KG1 (cell line): Measurements from ENCODE around the gene CDC42EP1.
A peak's percentile ranks its signal among the peaks of the same experiment; 100 is the strongest.
"Not testable (repeated sequence)": the region's sequence is repeated elsewhere in the genome, so short reads cannot be mapped to it uniquely, and the experiment has no call there.

ENCODE experiments used
- DNase-seq: peaks from one replicate; lab custom pipeline; 2025; lab: John Stamatoyannopoulos, UW

Gene CDC42EP1, protein sequence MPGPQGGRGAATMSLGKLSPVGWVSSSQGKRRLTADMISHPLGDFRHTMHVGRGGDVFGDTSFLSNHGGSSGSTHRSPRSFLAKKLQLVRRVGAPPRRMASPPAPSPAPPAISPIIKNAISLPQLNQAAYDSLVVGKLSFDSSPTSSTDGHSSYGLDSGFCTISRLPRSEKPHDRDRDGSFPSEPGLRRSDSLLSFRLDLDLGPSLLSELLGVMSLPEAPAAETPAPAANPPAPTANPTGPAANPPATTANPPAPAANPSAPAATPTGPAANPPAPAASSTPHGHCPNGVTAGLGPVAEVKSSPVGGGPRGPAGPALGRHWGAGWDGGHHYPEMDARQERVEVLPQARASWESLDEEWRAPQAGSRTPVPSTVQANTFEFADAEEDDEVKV

DNA sequence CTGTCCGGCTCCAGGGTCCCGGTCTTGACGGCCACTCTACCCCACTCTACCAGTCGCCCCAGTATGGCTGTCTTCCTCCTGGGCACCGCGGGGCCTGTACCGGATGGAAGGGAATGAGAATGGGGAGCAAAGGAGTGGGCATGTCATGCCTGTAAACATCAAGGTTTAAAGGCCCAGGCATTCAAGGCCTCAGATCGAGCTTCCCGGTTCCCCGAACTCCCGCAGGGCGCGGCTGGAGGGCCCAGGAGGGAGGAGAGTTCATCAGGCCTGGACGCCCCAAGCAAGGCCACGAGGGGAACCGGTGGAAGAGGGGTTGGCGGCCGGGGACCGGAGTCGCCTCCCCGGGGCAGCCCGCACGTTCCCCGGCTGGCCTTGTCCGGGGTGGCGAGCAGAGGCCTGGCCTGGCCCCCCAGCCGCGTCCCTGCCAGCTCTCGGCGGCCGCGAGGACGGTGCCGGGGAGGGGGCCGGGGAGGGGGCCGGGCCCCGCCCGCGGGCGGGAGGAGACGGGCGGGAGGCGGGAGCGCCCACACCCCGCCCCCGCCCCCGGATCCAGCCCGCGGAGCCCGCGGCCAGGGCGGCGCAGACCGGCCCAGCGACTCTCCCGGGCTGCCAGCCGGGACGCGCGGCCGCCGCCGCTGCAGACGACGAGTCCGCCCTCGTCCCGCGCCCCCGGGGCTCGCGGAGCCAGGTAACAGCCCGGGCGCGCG, at the start of gene CDC42EP1:
CDC42EP1 (plus strand) TSS at position 580 of the 707 bp plus-strand sequence. CDS start 5,870 bp downstream, outside the sequence.
- DNase-seq: no peak

DNA sequence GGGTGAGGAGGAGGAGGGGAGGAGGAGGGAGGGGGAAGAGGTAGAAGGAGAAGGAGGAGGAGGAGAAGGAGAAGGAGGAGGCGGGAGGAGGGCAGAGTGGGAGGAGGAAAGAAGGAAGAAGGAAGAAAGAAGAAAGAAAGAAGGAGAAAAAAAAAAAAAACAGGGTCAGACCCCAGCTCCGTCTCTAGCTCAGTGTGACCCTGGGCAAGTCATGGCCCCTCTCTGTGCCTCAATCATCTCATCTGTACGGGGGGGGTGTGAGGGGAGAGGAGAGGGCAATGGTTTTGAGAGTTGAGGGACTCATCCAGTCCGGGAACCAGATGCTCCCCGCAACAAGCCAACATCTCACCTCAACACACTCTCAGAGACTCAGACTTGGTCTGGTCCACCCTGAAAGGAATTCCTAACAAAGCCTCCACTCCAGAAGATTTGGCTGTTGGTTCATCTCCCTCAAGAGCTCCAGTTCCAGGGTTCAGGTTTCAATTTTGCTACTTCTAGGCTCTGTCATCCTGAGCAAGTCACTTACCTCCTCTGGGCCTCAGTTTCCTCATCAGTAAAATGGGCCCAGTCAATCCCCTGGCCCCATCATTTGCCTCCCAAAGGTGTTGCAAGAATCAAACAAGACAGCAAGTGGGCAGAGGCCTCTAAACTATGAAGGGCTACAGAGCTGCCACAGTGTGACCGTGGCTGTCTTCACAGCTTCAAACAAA, 48.7 kb upstream of the CDC42EP1 start:
- no peak for DNase-seq

DNA sequence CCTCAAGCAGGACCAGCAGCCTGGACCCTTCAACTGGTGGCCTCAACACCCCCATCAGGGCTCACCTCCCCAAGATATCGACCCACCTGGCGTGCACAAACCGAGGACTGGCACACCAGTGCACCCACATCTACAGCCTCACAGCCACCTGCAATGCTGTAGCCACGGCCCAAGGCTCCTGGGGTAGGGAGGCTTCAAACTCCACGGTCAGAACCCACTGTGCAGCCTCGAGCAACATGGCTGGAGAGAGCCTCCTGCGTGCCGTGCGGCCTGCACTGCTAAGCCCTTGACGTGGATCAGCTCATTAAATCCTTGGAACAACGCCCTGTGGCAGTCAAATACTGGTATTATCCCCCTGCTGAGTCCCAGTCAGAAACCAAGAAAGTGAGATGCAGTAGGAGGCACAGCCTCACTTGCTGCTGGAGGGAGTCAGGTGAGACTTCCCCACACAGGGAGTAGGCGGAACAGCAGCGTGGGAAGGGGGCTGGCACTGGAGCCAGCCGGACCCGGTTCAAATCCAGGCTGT, 45.7 kb upstream of the CDC42EP1 start:
- DNase-seq: no peak

DNA sequence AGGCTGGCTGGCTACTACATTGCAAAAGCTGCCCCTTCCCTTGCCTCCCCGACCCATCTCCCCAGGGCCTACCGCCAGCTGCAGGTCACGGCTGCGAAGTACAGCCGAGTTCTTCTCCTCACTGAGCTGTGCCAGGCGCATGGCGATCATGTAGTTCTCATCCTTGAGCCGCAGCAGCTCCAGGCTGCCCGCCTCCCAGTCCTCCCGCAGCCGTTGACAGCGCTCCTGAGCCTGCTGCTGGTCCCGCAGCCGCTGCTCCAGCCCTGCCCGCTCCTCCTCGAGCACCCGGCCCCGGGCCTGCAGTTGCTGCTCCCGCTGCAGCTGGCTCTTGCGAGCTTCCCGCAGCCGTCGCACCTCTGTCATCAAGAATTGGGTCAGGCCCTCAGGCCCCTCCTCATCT, 44.4 kb upstream of the CDC42EP1 start:
- DNase-seq: no peak

DNA sequence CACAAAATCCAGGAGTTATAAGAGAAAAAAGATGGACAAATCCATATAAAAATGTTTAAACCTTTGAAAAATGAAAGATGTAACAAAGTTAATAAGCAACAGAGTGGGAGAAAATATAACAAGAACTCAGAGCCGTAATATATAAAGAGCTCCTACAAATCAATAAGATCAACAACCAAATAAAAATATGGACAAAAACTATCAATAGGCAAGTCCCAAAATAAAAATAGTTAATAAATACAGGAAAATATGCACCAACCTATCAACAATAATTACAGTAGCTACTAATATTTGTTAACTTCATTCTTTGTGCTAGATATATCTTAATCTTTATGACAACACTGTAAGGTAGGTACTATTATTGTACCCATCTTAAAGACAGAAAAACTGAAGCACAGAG, 43.8 kb upstream of the CDC42EP1 start:
- no peak for DNase-seq

DNA sequence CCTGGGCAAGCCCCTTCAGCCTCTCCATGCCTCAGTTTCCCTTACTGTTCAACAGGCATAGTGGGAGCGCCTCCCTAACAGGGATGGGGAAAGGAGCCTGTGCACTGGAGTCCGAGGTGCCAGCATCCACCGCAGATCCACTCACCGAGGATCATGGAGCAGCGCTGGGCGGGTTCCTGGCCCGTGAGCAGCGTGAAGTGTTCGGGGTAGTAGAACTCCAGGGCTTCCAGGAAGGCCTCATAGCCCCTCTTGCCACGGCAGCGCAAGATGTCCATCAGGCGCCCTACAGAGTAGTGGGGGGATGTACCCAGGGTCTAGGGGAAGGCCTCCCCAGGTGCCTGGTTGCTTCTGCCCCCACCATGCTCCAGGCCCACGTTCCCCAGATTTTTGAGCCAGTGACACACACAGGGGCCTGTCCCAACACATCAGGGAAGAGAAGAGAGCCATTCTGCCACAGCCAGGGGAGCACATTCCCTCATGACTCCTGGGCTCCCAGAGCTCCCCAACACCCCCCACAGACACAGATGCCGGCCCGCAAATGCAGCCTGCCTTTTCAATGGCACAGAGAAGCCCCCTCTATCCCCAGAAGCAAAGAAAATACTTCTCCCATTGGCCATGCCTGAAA, 42.3 kb upstream of the CDC42EP1 start:
- no peak for DNase-seq

DNA sequence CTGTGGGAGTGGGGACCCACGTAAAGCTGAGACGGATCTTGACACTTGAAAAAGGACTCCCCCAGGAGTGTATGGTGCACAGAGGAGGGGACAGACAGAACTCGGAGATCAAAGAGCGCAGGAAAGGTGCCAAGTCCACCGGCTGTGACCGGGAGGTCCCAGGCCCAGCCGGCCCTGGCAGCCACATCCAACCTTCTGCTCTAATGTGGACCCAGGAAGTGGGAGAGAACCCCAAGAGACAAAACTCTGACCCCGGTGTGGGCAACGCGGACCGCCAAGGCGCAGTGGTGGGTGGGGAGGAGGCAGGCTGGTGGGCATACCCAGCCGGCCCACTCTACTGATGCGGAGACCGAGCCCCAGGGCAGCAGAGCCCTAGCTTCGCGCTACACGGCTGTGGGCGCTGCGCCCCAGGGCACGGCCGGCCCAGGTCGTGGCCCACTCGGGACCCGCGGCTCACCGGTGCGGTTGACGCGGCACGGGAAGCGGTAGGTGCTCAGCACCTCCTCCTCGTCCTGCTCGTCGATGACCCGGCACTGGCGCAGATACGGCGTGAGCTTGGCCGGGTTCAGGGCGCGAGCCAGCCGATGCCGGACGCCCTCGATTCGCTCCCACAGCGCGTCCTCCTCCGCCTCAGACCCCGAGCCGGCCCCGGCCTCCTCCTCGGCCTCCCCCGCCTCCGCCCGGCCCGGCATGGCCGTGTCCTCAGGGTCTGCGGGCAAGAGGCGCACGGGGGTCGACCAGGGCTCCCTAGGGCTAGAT, 41.6 kb upstream of the CDC42EP1 start:
- no peak for DNase-seq

DNA sequence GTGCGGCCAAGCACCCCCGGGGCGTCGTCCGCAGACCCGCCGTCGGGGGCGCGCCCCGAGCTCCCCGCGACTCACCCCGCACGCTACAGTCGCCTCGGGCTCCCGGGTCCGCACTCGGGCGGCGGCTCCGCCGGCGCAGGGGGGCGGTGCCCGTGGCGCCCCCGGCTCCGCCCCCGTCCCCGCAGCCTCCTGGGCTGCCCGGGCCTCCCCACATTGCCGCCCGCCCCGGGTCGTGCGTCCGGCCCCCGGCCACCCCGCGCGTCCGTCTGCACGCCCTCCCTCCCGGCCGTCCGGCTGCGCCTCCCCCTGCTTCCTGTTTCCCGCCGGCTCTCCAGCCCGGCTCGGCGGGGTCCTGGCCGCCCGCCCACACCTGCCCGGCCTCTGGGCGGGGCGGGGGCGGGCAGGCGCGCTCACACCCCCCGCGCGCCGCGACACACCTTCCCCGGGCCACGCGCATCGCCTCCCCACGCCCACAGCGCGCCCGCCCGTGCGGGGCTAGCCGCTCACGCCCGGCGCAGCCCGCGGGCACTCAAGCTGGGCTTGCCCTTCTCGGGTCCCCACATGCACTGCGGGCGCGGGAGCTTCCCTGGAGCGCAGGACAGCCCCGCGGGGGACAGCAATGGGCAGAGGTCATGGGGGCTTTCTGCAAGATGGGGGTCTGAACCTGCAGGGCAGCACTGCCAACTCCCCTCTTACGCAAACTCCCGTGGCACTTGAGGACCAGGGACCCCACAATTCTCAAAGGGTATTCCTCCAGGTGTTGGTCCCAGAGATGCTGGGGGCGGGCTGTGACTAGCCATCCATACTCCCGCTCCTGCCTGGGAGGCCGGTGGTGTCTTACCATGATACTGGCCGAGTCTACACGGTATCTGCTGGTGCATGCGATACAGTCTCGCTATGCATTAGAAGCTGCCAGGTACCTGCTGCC, 40.7 kb upstream of the CDC42EP1 start, which contains the start of gene CARD10:
CARD10 (minus strand) TSS at position 148 of the 928 bp plus-strand sequence. CDS start 215 bp downstream, outside the sequence.
- no peak for DNase-seq

DNA sequence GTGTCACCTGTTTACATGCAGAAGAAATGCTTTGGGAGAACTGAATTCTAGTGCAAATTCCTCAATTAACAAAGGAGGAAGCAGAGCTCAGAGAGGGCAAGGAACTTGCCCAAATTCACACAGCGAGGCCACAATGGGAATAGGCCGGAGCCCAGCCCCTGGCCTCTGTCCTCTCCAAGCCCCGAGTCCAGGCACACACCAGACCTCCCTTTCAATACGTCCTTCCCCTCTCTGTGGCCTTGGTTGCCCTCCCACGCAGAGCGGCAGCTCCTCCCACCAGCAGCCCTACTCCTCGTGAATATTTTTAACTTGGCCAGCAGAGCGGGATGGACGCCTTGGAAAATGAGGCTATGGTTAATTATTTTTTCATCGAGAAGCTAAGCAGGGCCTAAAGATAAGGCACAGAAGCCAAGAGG, 39.5 kb upstream of the CDC42EP1 start:
- DNase-seq: no peak

DNA sequence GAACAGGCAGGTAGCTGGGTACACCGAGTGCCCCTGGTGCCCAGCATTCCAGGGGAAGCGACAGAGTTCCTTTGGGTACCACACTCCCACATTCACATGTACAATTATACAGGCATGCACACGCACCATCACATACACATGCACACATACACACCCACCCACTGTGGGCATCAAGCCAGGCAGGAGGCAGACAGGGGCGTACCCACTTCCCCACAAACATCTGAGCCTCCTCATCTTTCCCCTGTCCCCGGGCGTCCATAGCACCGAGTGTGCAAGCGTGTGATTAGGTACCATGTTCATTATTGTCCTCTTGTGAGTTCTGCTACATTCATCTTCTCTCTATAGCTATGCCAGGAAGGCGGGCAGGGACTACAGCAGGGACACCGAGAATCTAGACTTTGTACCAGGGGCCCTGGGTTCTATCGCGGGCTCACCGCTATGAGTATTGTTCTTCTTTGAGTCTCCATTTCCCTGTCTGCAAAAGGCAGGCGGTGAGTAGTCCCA, 39.0 kb upstream of the CDC42EP1 start:
- DNase-seq: no peak

DNA sequence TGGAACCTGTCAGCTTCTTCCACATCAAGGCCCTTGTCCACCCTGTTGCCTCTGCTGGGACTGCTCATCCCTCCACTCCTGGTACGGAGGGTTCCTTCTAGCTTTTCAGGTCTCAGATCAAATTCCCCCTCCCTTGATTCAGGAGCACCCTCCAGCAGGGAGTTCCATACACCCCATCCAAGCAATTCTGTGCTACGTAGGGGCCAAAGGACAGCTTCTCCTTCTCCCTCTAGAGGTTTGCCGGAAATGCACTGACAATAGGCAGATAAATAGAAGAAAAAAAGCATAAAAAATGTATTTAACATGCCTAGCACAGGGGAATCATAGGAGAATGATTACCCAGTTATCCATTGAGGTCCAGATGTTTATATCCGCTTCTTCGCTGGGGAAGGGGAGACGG, 37.8 kb upstream of the CDC42EP1 start:
- no peak for DNase-seq

DNA sequence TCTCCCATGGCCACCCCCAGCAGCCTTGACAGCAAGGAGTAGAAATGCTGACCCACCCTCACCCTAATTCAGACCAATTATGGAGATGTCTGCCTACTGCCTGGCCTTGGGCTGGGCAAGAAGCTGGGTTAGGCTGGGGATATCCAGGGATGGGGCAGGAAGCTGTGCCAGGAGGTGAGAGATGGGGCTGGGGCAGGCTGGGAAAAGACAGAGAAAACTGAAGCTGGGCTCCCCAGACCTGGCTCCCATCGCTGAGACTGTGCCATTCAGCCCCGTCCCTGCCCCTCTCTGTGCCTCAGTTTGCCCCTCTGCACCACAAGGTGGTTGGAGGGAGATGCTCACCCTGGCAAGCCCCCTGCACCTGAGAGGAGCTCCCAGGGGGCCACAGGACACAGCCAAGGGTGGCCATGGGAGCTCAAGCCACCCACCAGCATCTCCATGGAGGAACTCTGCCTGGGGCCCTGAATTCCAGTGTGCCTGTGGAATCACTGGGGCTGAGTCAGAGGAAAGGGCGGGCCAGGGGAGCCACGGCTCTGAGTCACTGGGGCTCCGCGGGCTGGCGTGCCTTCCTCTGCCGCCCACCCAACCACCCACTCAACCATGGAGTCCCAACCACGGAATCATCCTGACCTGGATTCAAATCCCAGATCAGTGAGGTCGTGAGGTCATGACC, 35.1 kb upstream of the CDC42EP1 start:
- DNase-seq: no peak

DNA sequence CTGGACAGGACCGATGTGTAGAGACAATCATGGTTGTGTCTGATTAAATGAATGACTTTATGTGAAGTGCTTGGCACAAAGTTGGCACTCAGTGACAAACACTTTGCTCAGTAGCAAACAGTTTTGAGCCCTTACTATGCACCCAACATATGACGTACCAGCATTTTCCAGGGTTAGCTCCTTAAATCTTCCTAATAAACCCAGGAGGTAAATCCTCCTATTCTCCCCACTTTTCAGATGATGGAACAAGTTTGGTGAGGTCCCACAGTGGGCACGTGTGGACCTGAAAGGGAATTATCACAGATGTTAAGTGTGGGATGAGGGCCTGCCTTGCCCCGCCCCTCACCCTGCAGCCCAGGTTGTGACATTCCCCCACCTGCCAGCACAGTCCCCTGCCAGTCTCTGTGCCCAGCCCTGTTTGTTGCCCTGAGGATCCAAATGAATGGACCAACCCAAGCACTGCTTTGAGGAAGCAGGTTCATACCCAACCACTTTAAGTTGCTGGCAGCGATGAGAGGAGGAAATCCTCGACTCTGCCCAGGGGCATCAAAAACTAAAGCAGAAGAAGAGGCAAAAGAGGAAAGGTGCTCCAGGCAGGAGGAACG, 34.4 kb upstream of the CDC42EP1 start:
- DNase-seq: no peak

DNA sequence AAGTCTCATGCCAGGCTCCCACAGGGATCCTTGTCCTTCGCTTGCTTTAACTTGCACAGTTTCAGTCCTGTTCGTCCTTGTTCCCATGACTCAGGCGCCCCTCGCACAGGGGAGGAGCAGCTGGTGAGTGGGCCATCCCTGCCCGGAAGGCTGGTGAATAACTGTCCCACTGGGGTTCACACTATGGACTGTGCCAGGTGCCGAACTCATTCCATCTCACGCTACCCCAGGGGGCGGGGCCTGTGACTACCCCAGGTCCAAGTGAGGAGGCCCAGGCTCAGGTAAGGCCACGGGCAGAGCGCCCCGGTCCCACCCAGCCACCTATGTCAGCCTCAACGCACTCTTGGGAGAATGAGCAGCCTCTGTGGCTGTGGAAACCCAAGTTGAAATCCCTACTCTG, 33.9 kb upstream of the CDC42EP1 start:
- DNase-seq: no peak

DNA sequence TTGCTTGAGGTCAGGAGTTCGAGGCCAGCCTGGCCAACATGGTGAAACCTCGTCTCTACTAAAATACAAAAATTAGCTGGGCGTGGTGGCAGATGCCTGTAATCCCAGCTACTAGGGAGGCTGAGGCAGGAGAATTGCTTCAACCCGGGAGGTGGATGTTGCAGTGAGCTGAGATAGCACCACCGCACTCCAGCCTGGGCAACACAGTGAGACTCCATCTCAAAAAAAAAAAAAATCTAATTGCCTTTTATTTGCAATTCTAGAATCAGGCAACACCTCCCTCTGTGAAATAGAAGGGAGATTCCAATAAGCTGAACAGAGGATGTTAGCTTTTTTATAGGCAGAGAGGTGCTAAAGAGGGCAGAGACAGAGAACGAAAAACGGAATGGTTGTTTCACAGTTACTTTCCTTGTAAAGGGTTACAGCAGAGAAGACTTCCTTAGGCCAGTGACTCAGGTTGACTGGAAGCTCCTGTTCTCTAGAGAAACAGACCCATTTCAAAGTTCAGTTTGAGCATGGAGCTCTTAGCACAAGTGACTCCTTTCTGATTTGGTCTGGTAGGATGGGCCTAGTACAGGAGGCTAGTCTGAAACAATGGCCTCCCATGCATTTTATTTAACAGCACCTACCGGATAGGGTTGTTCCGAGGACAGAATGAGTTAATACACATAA, 33.1 kb upstream of the CDC42EP1 start:
- DNase-seq: not testable (repeated sequence)

DNA sequence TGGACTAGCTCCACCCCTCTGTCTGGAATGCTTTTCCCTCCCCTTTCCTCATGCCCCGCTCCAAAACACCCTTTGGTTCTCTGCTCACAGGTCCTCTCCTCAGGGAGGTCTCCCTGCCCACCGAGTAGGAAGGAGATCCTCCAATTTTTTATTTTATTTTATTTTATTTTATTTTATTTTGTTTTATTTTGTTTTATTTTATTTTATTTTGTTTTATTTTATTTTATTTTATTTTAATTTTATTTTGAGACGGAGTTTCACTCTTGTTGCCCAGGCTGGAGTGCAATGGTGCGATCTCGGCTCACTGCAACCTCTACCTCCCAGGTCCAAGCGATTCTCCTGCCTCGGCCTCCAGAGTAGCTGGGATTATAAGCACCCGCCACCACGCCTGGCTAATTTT, 32.3 kb upstream of the CDC42EP1 start:
- DNase-seq: not testable (repeated sequence)

DNA sequence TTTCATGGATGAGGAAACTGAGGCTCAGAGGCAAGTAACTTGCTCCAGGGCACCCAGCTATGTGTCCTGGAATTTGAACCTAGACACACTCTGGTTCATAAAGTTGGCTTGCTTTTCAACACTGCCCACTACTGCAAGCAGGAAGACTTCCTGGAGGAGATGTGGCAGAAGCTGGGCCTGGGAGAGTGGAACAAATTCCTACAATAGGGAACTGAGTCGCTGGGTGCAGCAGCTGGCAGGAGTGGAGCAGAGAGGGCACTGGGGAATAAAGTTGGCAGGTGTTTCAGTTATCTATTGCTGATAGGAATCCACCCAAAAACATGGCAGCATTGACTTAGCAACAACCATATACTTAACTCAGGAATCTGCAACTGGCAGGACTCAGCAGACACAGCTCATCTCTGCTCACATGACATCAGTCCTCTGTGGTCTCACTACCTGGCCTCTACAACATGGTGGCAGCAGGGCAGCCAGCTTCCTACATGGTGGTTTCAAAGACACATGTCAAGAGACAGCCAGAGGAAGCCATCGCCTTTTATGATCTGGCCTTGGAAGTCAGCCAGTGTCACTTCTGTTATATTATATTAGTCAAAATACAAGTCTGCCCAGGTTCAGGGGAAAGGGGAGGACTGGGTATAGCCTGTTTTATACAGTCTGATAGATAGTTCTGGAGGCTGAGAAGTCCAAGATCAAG, 30.5 kb upstream of the CDC42EP1 start:
- peak; percentile 45 for DNase-seq

DNA sequence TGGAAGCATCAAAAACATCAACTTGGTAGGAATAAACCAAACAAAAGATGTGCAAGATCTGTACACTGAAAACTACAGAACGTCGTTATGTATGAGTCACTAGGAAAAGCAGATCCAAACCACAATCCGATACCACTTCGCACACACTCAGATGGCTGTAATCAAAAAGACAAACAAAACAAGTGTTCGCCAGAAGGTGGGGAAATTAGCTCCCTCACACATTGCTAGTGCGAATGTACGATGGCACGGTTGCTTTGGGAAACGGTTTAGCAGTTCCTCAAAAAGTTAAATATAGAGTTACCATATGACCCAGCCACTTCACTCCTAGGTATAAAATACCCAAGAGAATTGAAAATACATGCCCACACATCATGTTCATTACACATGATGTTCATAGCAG, 26.3 kb upstream of the CDC42EP1 start:
- no peak for DNase-seq
